ENCODE results near the gene PDZRN3. TPM values are rescaled to one million over a fixed set of nuclear protein-coding genes. Genes with fewer than 3 reads are reported as not detected.

PDZRN3 gene
- total and polyA plus RNA-seq, 10 donors, result 1.5 to 5.5 (median 2.8) TPM

- intact Hi-C loops (cut with DNase I; ENCODE audit: low total_unique reads), result no loop called here
- WGBS, 5 donors, result 89 to 96% (median 93%) methylated on average over 3 of the region's 3 CpGs
- no peak for TF ChIP-seq POLR2AphosphoS5 (IDR thresholded peaks at IDR 0.05)
- TF ChIP-seq CTCF (IDR thresholded peaks at IDR 0.05 in 8 of 11, conservative IDR thresholded peaks at IDR 0.05 in 3 of 11), result no peak
- TF ChIP-seq POLR2A (IDR thresholded peaks at IDR 0.05), result no peak
- H3K4me3 ChIP-seq, result no peak overlapping the region
- no peak overlapping the region for H3K27ac ChIP-seq
- no peaks in the 10 kb centered on the region for H3K4me1 ChIP-seq
- DNase-seq, result no peak
- H3K27me3 ChIP-seq (replicated peaks in 1 of 7), result no peaks in the 10 kb centered on the region
- no peaks in the 10 kb centered on the region for H3K9me3 ChIP-seq
- H3K36me3 ChIP-seq, result no peaks in the 10 kb centered on the region
These were observed 225.0 kb downstream of the PDZRN3 start for GRCh38 chr3:73399666-73400253.

GRCh38 chr3:73399106-73399505 is 225.6 kb downstream of the PDZRN3 start:
- Histone ChIP-seq H3K4me1 (no peaks in the 10 kb centered on the region), H3K36me3 (no peaks in the 10 kb centered on the region), H3K27me3 (replicated peaks in 1 of 7) (no peaks in the 10 kb centered on the region), H3K27ac (no peak overlapping the region), H3K4me3 (no peak overlapping the region), H3K9me3 (no peaks in the 10 kb centered on the region)
- TF ChIP-seq CTCF (IDR thresholded peaks at IDR 0.05 in 8 of 11, conservative IDR thresholded peaks at IDR 0.05 in 3 of 11), result no peak
- TF ChIP-seq POLR2A (IDR thresholded peaks at IDR 0.05), result no peak
- no peak for TF ChIP-seq POLR2AphosphoS5 (IDR thresholded peaks at IDR 0.05)
- no peak for DNase-seq
- 66 to 77% (median 72%) methylated on average over 3 of the region's 3 CpGs for WGBS, 5 donors
- intact Hi-C loops (cut with DNase I; ENCODE audit: low total_unique reads), result no loop called here

GRCh38 chr3:73398084-73398483 is 226.7 kb downstream of the PDZRN3 start:
- intact Hi-C loops (cut with DNase I; ENCODE audit: low total_unique reads), result no loop called here
- Histone ChIP-seq H3K4me1 (no peaks in the 10 kb centered on the region), H3K27ac (no peak overlapping the region), H3K9me3 (no peaks in the 10 kb centered on the region), H3K36me3 (no peaks in the 10 kb centered on the region), H3K4me3 (no peak overlapping the region), H3K27me3 (replicated peaks in 1 of 7) (no peaks in the 10 kb centered on the region)
- TF ChIP-seq POLR2A (IDR thresholded peaks at IDR 0.05) (no peak), CTCF (IDR thresholded peaks at IDR 0.05 in 8 of 11, conservative IDR thresholded peaks at IDR 0.05 in 3 of 11) (no peak), POLR2AphosphoS5 (IDR thresholded peaks at IDR 0.05) (no peak)
- WGBS, 5 donors, result 80 to 91% (median 88%) methylated on average over 8 of the region's 8 CpGs
- no peak for DNase-seq

GRCh38 chr3:73394240-73394639 is 230.5 kb downstream of the PDZRN3 start:
- Histone ChIP-seq H3K36me3 (no peaks in the 10 kb centered on the region), H3K27me3 (replicated peaks in 1 of 7) (no peaks in the 10 kb centered on the region), H3K4me3 (no peak overlapping the region), H3K9me3 (no peaks in the 10 kb centered on the region), H3K27ac (no peak overlapping the region), H3K4me1 (no peaks in the 10 kb centered on the region)
- 69 to 79% (median 75%) methylated on average over 5 of the region's 5 CpGs for WGBS, 5 donors
- DNase-seq, result no peak
- TF ChIP-seq POLR2A (IDR thresholded peaks at IDR 0.05) (no peak), CTCF (IDR thresholded peaks at IDR 0.05 in 8 of 11, conservative IDR thresholded peaks at IDR 0.05 in 3 of 11) (no peak), POLR2AphosphoS5 (IDR thresholded peaks at IDR 0.05) (no peak)
- intact Hi-C loops (cut with DNase I; ENCODE audit: low total_unique reads), result no loop called here
